ENCODE measurements around the gene SINHCAF. TPM values are rescaled to one million over a fixed set of nuclear protein-coding genes. Genes with fewer than 3 reads are reported as not detected.
A peak's percentile ranks its signal among the peaks of the same experiment; 100 is the strongest.

SINHCAF gene
- total RNA-seq, 1 experiment from 2014 or later, result 497 TPM

- no peaks in the 10 kb centered on the region for H3K79me1 ChIP-seq (ENCODE audit: insufficient read depth, low read depth, low read length, poor library complexity, severe bottlenecking)
- H3K4me2 ChIP-seq (ENCODE audit: insufficient read depth, insufficient read length, low read length), result no peak overlapping the region
- WGBS (ENCODE audit: extremely low coverage, insufficient read length, low lambda C conversion rate), result no CpG with 5 or more reads among the region's 1 CpG
- H4K20me1 ChIP-seq (ENCODE audit: control insufficient read depth, insufficient read depth, insufficient read length), result peaks cover 2% of the 10 kb centered on the region
- no peaks in the 10 kb centered on the region for H3K23me2 ChIP-seq (ENCODE audit: insufficient read length, low read depth, low read length, poor library complexity, severe bottlenecking)
- H2BK120ac ChIP-seq (ENCODE audit: low read depth, low read length, poor library complexity, severe bottlenecking), result no peak overlapping the region
- H3K4ac ChIP-seq (ENCODE audit: low read depth, low read length), result no peak overlapping the region
- H2BK5ac ChIP-seq (ENCODE audit: insufficient read length, low read length), result no peak overlapping the region
- Mint-ChIP-seq H3K36me3 (ENCODE audit: insufficient read depth in 1 of 3, low read depth in 3 of 3) (peaks cover 35 to 54% (median 47%) of the 10 kb centered on the region in 3 experiments), H3K27ac (peak overlapping the region in 1 of 3 experiments; percentile 76; a peak in 2 of 7 replicates), H3K4me3 (no peak overlapping the region; a peak in 1 of 5 replicates), H3K27me3 (ENCODE audit: low read depth) (no peaks in the 10 kb centered on the region), H3K4me1 (peaks cover 68 to 81% of the 10 kb centered on the region in 2 experiments), H3K9me3 (no peaks in the 10 kb centered on the region)
- no peak overlapping the region for H2AFZ ChIP-seq (ENCODE audit: low read length)
- H3K56ac ChIP-seq (ENCODE audit: insufficient read length, low read depth, low read length), result no peak overlapping the region
- no peak overlapping the region for H3K14ac ChIP-seq (ENCODE audit: insufficient read depth, low read length)
- no peak overlapping the region for H4K8ac ChIP-seq (replicated peaks; ENCODE audit: insufficient read length, low read depth, low read length)
- peaks cover 91% of the 10 kb centered on the region for H3K79me2 ChIP-seq (ENCODE audit: insufficient read depth, low read length)
- H4K5ac ChIP-seq (ENCODE audit: insufficient read length, low read depth, low read length), result no peak overlapping the region
- no peak overlapping the region for H3K18ac ChIP-seq (ENCODE audit: insufficient read length, low read depth, low read length)
- H2BK12ac ChIP-seq (ENCODE audit: insufficient read length, low read depth, low read length), result no peak overlapping the region
- no peak overlapping the region for H2AK5ac ChIP-seq (ENCODE audit: insufficient read length, low read length)
- peaks cover 2% of the 10 kb centered on the region for H3K4me1 ChIP-seq (ENCODE audit: insufficient read depth, low read length)
- H3K27me3 ChIP-seq (ENCODE audit: insufficient read depth, low read length), result no peaks in the 10 kb centered on the region
- TF ChIP-seq, protein P1, sequence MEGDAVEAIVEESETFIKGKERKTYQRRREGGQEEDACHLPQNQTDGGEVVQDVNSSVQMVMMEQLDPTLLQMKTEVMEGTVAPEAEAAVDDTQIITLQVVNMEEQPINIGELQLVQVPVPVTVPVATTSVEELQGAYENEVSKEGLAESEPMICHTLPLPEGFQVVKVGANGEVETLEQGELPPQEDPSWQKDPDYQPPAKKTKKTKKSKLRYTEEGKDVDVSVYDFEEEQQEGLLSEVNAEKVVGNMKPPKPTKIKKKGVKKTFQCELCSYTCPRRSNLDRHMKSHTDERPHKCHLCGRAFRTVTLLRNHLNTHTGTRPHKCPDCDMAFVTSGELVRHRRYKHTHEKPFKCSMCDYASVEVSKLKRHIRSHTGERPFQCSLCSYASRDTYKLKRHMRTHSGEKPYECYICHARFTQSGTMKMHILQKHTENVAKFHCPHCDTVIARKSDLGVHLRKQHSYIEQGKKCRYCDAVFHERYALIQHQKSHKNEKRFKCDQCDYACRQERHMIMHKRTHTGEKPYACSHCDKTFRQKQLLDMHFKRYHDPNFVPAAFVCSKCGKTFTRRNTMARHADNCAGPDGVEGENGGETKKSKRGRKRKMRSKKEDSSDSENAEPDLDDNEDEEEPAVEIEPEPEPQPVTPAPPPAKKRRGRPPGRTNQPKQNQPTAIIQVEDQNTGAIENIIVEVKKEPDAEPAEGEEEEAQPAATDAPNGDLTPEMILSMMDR (conservative IDR thresholded peaks at IDR 0.05), result no peak
- no peak overlapping the region for H3K27ac ChIP-seq (ENCODE audit: insufficient read length, low read depth, low read length)
- H3T11ph ChIP-seq (ENCODE audit: low read length), result no peak overlapping the region
- H3K23ac ChIP-seq (ENCODE audit: insufficient read length, low read depth, low read length), result no peak overlapping the region
- no peak overlapping the region for H2BK15ac ChIP-seq (ENCODE audit: low read depth, low read length)
- no peaks in the 10 kb centered on the region for H3K9me3 ChIP-seq (ENCODE audit: control insufficient read depth, low read depth, low read length)
- H4K91ac ChIP-seq (ENCODE audit: insufficient read length, low read depth, low read length), result no peak overlapping the region
- no peak for DNase-seq
- no peak overlapping the region for H3K9ac ChIP-seq (ENCODE audit: extremely low read depth, insufficient read length, low read length)
- H2BK20ac ChIP-seq (ENCODE audit: low read depth, low read length, poor library complexity, severe bottlenecking), result no peak overlapping the region
Observed at GRCh38 chr12:31312431-31312830, 13.5 kb downstream of the SINHCAF start.

Measured in H9 (cell line).